UCSD-AML1 (cell line): ENCODE data around the gene MRPL28.
A peak's percentile ranks its signal among the peaks of the same experiment; 100 is the strongest.
"Not testable (repeated sequence)": the region's sequence is repeated elsewhere in the genome, so short reads cannot be mapped to it uniquely, and the experiment has no call there.

ENCODE experiments used
- DNase-seq: peaks from one replicate; lab custom pipeline; 2025; ENCODE audit not compliant: unreplicated experiment; lab: John Stamatoyannopoulos, UW

The MRPL28 gene

DNA sequence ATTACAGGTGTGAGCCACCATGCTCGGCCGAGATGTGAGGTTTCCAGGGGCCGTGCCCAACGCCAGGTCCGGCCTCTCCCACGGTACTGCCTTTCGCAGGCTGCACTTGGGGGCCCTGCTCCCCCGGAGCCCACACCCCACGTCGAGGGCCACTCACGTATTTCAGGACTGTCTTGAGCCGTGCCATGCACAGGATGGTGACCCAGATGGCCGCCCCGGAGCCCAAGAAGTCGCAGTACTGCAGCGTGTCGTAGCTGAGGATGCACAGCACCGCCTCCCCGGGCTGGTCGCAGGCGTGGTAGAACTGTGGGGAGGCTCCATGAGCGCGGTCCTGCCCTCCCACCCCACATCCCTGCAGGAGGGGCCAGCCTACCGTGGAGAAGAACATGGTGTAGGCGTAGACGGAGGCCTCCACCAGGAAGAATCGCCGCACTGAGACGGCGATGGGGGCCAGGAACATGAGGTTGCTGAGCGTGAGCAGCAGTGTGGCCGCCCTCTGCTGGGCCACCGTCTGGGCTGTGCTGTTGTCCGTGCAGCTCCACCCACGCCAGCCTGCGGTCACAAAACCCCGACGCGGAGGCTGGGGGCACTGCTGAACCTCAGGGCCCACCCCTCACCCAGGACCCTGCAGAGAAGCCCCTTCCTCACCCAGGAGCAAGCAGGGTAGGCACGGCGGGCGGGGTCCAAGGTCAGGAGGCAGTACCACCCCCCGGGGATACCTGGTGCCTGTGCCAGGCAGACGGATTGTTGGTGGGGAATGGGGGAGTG is 3.7 kb upstream of the MRPL28 start:
- no peak for DNase-seq

DNA sequence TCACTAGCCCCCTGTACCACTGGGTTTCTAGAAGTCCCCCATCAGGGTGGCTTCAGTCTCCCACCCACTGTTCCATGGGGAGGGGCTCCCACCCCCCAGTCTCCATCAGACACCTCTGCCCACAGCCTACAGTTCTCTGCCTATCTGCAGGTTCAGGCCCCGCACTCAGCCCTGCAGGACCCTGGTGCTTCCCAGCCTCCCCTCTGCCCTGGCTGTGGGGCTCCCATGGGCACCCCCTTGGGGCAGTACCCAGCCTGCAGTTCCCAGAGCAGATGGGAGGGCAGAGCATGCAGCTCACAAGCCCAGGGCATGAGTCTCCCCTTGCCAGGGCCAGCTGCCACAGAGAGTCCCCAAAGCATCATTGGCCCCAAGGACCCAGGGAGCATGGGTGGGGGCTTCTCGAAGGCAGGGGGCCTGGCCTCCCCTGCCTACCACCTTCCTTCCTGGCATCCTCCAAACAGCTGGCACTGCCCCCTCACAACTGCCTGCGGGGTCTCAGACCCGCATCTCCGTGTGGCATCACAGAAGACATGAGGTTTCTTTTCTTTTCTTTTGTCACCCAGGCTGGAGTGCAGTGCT is 2.8 kb upstream of the MRPL28 start:
- no peak for DNase-seq

DNA sequence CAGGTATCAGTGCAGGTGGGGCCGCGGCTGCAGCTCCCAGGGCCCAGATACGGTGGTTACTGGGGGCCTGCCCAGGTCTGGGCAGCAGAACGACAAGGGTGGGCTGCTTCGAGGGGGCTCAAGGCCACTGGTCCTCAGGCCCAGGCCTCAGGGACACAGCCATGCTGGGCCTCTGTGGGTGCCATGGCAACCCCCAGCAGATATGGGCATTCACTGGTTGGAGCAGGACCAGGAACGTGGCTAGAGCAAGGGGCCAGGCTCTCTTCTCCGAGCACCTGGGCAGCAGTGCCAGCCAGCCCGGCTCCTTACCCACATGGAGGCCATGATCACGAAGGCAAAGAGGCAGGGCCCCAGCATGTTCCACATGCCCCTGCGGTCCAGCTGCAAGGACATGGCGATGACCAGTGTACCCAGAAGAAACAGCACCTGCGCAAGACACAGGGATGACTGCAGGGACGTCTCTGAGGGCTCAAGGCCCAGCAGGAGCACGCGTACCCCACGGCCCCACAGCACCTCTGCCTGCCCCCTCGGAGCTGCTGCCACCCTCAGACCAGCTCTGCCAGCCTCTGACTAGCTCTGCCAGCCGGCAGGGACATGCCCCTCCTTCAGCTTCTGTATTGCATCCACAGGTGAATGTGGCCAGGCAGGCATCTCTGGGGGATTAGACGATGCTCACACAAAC is 2.1 kb upstream of the MRPL28 start:
- DNase-seq, result no peak

DNA sequence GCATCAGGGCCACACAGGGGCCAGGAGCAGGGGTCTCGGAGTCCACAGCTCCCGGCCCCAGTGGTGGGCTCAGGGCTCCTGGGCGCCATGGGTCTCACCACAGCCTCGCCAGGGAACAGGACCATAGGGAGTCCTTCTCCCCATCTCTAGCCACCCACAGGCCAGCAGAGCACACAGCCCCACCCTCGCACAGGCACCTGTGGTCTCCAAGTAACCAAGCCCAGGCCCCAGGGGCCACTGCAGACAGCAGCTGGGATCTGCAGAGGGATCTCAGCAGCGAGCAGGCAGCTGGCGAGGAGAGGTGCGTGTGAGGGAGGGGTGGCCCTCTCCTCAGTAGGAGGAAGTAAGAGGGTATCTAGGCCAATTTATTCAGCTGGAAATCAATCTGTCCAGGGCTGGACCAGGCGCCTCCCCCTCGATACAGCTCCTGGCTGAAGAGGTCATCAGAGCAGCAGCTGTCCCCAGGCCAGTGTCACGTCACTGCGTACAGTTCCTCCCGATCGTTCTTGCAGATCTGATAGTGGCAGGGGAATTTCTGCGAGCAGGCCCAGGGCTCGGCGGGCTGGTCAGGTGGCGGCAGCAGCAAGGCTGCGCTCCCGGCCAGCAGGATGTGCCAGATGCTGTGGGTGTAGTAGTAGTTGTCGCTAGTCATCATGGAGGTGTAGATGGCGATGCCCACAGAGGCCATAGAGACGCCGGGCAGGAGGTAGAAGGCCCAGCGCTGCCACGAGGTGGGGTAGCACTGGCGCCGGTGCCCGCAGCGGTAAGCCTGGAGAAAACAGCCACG is 1.4 kb upstream of the MRPL28 start:
- no peak for DNase-seq

DNA sequence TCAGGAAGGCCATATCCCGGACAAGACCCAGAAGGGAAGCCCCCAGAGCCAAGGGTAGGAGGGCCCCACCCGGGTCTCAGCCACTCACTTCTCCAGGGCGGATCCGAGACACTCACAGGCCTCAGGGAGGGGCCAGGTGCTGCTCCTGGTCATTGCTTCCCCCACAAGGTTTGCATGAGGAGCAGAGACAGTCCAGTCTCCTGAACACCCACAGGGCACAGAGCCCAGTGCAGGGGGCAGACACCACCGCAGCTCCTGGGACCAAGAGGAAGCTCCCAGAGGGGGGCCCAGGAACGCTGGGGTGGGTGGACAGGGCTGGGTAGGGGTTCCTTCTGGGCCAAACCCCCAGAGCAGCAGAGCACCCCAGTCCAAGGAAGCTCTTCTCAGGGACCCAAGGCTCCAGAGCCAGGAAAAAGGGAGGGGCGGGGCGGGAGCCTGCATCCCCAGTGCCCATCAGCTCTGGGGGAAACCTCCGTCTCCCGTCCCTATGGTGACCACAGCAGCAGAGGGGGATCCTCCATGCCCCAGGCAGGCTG is 709 bp upstream of the MRPL28 start:
- DNase-seq, result no peak

DNA sequence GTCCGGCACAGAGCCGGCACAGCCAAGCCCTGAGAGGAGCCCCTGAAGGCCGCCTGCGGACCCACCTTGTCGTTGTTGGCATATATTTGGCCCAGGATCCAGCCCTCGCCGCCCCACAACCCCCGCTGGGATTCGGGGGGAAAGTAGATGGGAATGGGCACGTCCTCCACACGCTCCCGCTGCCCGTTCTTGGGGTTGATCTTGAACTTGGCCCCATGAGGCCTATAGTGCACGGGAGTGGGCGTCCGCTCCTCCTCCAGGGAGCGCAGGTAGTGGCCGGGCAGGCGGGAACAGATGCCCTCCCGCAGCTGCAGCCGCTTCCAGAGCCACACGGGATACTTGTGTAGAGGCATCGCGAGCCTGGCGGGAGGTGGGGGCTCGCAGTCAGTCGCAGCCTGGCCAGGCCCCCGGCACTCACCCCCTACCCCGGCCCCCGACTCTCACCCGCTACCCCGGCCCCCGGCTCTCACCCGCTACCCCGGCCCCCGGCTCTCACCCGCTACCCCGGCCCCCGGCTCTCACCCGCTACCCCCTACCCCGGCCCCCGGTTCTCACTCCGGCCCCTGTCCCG is 387 bp downstream of the MRPL28 start:
- no peak for DNase-seq

DNA sequence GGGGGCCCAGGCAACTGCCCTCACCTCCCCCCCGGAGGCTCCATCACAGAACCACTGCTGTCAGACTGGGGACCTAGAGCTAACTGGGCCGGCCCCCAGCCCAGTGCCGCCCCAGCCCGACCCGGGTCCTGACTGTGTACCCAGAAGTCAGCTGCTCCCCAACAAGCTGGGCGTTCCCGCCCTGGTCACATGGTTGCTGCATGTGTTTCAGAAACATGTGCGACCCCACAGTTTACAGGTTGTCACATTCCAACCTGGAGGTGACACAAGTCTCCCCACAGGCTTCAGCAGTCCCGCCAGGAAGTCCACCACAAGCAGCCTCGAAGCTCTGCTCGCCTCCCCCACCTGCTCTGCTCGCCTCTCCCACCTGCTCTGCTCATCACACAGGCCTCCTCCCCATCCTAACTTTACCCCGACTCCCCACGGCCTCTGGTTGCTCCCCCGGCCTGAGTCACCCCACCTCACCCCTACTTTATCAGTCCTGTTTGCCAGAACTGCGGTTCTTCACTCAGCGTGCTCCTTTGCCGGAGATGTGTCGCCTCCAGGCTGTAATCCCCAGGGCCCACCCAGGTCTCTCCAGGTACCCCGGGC is 968 bp downstream of the MRPL28 start:
- no peak for DNase-seq

DNA sequence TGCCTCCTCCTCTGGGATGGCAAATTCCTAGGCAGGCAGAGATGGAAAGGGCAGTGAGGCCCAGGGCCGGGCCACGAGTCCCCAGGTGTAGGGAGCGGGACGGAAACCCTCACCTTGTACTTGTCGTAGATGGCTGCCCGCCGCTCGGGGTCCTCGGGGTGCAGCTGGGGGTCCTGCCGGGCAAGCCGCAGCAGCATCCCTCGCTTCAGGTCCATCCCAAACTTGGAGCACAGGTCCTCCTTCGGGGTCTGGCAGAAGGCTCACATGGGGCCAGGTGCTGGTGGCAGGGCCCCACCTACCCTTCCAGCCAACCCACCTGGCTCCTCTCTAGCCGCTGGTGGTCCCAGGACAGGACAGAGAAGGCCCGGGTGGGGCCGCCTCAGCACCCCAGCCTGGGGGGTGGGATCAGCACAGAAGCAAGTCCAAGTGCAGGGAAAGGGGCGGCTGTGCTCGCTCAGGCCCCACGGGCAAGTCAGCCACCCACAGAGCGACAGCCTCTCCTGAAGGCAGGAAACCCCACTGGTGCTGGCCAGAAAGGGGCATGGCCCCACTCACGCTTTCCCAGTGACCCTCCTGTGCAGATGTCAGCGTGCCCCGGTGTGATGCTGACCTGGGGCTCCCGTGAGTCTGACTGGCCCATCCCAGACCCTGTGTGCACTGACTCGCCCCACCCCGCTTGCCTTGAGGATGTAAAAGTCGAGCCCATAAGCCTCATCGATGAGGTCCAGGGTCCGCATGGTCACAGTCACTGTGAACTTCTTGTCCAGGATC is 1.8 kb downstream of the MRPL28 start:
- no peak for DNase-seq

DNA sequence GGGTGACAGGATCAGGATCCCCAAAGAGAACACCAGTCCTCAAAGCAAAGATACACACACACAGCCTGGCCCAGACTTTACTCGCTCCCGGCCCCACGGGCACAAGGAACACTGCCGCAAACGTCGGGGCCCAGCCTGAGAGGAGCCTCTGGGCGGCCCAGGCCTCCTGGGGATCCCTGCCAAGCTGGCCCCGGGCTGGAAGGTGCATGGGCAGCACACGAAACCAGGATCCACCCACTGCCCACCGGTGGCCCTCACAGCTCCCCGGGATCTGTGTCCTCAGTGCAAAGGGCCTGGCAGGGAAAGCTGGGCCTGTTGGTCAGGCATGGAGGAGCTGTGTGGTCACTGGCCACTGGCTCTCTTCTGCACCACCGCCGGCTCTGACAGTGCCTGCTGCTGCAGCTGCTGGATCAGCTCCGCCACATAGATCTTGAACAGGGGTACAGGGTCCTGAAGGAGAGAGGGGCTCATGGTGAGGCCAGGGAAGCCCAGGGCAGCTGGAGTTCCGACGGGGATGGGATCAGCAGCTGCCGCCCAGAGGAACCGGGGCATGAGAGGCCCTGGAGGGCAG is 2.9 kb downstream of the MRPL28 start:
- no peak for DNase-seq

DNA sequence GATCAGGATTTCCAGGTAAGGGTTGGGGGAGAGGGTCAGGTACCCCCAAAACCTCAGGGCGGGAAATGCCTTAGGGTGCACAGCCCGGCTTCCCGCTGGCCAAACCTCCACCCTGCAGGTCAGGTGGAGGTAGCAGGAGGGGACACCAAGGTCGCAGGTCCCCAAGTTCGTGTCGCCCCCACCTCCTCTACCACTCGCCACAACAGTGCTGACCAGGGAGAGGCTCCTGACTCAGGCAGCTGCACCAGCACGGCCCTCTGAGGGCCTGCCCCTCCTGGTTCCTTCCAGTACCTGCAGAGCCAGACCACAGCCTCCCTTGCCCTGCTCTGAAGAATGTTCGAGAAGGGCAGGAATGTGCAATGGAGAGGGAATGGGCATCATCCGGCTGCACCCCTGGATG is 3.9 kb downstream of the MRPL28 start:
- no peak for DNase-seq

DNA sequence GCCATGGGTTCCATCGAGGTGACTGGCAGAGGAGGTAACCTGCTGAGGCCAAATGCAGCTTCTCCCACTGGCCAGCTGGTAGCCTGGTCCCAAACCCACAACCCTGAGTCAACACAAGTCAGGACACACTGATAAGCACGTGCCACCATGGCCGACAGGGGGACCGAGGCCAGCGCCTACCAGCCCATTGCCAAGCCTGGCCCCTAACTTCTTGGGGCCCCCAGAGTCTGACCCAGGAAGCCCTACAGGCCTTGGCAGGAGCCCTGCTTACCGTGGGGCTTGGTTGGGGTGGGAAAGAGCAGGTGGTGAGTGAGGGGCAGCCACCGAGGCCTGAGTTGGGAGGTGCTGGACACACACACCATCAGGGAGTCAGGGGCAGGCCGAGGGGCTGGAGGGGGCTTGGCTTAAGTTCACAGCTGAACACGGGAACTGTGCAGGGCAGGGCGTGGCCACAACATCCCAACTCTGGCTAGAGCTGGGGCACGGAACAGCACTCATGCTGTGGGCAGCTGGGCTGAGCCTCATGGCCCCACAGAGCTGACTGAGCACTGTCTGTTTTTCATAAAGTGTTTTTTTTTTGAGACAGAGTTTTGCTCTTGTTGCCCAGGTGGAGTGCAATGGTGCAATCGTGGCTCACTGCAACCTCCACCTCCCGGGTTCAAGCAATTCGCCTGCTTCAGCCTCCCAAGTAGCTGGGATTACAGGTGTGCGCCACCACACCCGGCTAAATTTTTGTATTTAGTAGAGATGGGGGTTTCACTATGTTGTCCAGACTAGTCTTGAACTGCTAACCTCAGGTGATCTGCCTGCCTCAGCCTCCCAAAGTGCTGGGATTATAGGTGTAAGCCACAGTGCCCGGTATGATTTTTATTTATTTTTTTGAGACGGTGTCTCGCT is 5.5 kb downstream of the MRPL28 start:
- DNase-seq, result no peak

DNA sequence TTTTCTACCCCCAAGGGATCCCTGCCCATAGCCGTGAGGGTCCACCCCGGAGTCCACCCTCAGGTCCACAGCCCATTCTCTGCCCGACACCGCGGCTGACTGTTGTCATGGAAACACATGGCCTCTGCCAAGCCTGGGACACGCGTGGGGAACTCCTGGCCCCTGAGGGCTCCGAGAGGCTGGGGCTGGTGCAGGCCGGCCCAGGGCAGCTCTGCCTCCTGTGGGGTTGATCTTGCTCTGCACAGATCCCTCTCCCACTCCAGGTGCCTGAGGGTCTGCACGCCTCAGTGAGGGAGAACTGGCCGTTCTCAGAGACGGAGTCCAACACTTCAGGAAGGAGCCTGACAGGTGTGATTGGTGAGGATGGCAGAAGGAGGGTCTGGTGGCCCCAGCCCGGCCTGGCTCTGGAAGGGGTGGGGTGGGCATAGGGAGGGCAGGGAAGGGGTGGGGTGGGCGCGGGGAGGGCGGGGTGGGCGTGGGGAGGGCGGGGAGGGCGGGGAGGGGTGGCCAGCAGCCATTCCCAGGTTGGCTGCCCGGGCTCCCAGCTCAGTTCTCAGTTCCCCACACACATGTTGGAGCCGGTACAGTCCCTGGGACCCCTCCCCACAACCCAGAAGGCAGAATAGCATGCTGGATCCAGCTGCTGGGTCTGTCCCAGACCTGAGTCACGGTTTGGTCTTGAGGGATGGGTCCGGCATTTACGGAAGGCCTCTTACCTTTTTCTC is 6.4 kb downstream of the MRPL28 start:
- DNase-seq, result no peak

DNA sequence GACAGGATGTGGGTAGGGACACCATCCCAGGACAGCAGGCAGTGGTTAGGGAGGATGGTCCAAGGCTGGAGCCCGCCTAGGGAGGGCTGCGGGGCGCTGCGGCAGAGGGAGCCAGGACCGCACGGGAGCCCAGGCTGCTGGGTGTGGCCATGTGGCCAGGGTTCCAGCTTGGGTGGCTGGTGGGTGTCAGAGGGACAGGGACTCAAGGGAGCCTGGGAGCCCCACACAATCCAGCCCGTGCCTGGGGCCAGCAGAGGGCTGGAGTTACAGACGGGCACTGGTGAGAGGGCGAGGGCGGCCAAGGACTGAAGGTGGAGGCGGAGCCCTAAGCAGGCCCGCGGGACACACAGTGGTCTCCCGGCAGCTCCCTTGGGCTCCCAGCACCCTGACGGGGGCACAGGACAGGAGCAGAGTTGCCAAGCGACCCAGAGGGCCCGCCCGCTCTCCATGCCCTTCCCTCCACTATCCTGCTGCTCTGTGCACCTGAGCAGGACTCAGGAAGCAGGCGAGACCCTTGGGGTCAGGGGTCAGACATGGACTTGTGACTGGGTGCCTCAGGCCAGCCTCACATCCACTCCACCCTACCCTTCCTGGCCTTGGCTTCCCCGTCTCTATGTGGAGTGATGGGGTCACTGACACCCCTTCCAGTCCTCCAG is 7.1 kb downstream of the MRPL28 start:
- no peak for DNase-seq

DNA sequence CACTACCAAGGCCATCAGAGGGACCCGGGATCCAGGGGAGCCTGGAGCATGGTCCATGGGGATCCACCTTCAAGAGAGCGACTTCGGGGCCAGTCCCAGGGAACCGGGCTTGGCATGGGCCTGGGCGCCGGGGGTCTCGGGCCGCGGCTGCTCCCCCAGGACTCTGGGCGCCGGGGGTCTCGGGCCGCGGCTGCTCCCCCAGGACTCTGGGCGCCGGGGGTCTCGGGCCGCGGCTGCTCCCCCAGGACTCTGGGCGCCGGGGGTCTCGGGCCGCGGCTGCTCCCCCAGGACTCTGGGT is 7.7 kb downstream of the MRPL28 start:
- DNase-seq, result not testable (repeated sequence)

DNA sequence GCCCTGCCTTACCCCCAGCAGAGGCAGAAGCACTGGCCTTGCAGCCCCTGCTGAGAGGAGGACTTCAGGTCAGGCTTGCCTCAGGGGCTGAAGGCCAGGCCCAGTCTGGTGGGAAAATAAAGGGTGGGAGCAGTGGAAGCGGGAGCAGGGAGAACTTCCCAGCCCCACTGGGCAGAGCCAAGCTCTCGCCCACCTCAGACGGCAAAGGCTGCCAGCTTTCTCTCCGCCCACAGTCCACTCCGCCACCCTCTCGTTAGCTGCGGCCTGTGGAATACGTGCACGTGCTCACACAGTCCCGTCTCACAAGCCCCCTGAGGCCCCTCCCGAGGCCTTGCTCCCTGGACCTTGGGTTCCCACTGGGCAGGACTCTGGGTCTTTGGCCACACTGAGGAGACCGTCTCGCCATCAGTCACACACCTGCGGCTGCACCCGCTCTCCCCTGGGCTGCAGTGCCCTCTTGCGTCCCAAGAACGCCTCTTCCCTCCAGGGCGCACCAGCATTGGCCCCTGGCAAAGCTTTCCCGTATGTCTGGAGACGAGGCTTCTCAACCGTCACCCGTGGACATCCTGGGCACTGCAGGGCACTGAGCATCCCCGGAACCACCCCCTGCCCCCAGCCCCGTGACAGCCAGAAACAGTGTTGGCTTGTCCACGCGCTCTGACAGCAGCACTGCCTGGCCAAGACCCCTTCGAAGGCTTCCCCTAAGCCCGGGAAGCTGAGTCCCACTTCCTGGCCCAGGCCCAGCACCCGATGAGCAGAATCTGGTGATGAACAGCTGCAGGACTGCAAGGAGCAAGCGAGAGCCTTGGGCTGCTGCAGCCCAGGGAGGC is 8.3 kb downstream of the MRPL28 start:
- peak; percentile 65 for DNase-seq

DNA sequence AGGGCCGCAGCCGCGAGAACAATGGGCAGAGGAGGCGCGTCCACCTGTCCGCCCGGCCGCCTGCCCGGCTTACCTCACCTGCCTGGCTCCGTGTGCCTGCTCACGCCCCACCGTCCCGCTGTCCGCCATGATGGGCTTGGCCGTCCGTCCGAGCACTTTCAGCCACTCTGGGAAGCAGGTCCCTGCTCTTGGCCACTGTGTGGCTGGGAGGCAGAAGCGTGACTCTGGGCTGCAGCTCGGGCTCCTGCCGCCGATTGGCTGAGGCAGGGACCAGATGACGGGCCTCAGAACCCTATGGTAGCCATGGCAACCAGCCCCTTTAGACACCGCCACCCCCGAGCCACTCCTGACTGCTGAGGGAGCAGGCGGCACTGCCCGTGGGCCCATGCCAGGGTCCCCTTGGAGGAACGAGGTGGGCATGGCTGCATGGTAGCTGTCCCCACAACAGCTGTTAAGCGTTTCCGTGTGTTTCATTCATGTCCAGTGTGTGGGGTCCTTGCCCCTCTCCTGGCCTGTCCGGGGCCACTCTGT is 8.9 kb downstream of the MRPL28 start:
- DNase-seq, result no peak
